Measurements from ENCODE around the gene NFASC. TPM values are rescaled to one million over a fixed set of nuclear protein-coding genes. Genes with fewer than 3 reads are reported as not detected.

NFASC gene
- total and polyA plus RNA-seq, 7 donors: 0.46 to 105 (median 17.6) TPM

GRCh38 chr1:205026181-205026580 lies 155.5 kb downstream of the NFASC start:
- no peak overlapping the region for H3K27ac ChIP-seq
- H3K4me1 ChIP-seq: no peaks in the 10 kb centered on the region
- no peaks in the 10 kb centered on the region for H3K27me3 ChIP-seq
- H3K36me3 ChIP-seq: no peaks in the 10 kb centered on the region
- H3K9me3 ChIP-seq: no peaks in the 10 kb centered on the region
- WGBS, 2 donors: 77 to 87% methylated on average over 6 of the region's 6 CpGs
- intact Hi-C loops (cut with DNase I): no loop called here
- DNase-seq: no peak
- TF ChIP-seq EP300 (IDR thresholded peaks at IDR 0.05) (no peak), CTCF (IDR thresholded peaks at IDR 0.05) (no peak), POLR2AphosphoS5 (IDR thresholded peaks at IDR 0.05) (no peak), POLR2A (IDR thresholded peaks at IDR 0.05) (no peak)
- no peak overlapping the region for H3K4me3 ChIP-seq

GRCh38 chr1:205028390-205028789 lies 157.7 kb downstream of the NFASC start:
- TF ChIP-seq POLR2AphosphoS5 (IDR thresholded peaks at IDR 0.05) (no peak), EP300 (IDR thresholded peaks at IDR 0.05) (no peak), POLR2A (IDR thresholded peaks at IDR 0.05) (no peak), CTCF (IDR thresholded peaks at IDR 0.05) (no peak)
- intact Hi-C loops (cut with DNase I): no loop called here
- no peaks in the 10 kb centered on the region for H3K4me1 ChIP-seq
- no peak overlapping the region for H3K4me3 ChIP-seq
- H3K27me3 ChIP-seq: peaks cover 0 to 11% (median 0%) of the 10 kb centered on the region in 3 donors
- H3K27ac ChIP-seq: no peak overlapping the region
- no peak for DNase-seq
- no peaks in the 10 kb centered on the region for H3K36me3 ChIP-seq
- H3K9me3 ChIP-seq: no peaks in the 10 kb centered on the region
- 74 to 77% methylated on average over 7 of the region's 7 CpGs for WGBS, 2 donors

- intact Hi-C loops (cut with DNase I): no loop called here
- 59 to 71% methylated on average over 4 of the region's 4 CpGs for WGBS, 2 donors
These were observed 158.3 kb downstream of the NFASC start for GRCh38 chr1:205028924-205029323.

GRCh38 chr1:205030241-205030640 lies 159.6 kb downstream of the NFASC start:
- TF ChIP-seq POLR2AphosphoS5 (IDR thresholded peaks at IDR 0.05) (no peak), POLR2A (IDR thresholded peaks at IDR 0.05) (no peak), CTCF (IDR thresholded peaks at IDR 0.05) (no peak)
- no peak overlapping the region for H3K27ac ChIP-seq
- no peak for DNase-seq
- H3K9me3 ChIP-seq: no peaks in the 10 kb centered on the region
- 71 to 73% methylated on average over 6 of the region's 6 CpGs for WGBS, 2 donors
- peaks cover 0 to 11% (median 0%) of the 10 kb centered on the region in 3 donors for H3K27me3 ChIP-seq
- no peaks in the 10 kb centered on the region for H3K4me1 ChIP-seq
- intact Hi-C loops (cut with DNase I): no loop called here
- H3K36me3 ChIP-seq: no peaks in the 10 kb centered on the region
- no peak overlapping the region for H3K4me3 ChIP-seq

More at GRCh38 chr1:205028924-205029323, 158.3 kb downstream of the NFASC start:
- H3K9me3 ChIP-seq: no peaks in the 10 kb centered on the region
- no peak for DNase-seq
- H3K27me3 ChIP-seq: peaks cover 0 to 11% (median 0%) of the 10 kb centered on the region in 3 donors
- no peaks in the 10 kb centered on the region for H3K36me3 ChIP-seq
- TF ChIP-seq CTCF (IDR thresholded peaks at IDR 0.05) (no peak), EP300 (IDR thresholded peaks at IDR 0.05) (no peak), POLR2AphosphoS5 (IDR thresholded peaks at IDR 0.05) (no peak), POLR2A (IDR thresholded peaks at IDR 0.05) (no peak)
- no peak overlapping the region for H3K4me3 ChIP-seq
- no peaks in the 10 kb centered on the region for H3K4me1 ChIP-seq
- H3K27ac ChIP-seq: no peak overlapping the region

- WGBS, 2 donors: 65 to 71% methylated on average over 11 of the region's 11 CpGs
- DNase-seq: no peak
- Histone ChIP-seq H3K27me3 (peaks cover 0 to 11% (median 0%) of the 10 kb centered on the region in 3 donors), H3K4me3 (no peak overlapping the region), H3K9me3 (no peaks in the 10 kb centered on the region), H3K4me1 (no peaks in the 10 kb centered on the region), H3K36me3 (no peaks in the 10 kb centered on the region), H3K27ac (no peak overlapping the region)
- TF ChIP-seq POLR2A (IDR thresholded peaks at IDR 0.05): no peak
- TF ChIP-seq CTCF (IDR thresholded peaks at IDR 0.05): no peak
- TF ChIP-seq POLR2AphosphoS5 (IDR thresholded peaks at IDR 0.05): no peak
- no peak for TF ChIP-seq EP300 (IDR thresholded peaks at IDR 0.05)
- intact Hi-C loops (cut with DNase I): no loop called here
These were observed 160.2 kb downstream of the NFASC start for GRCh38 chr1:205030896-205031295.

Measured in sigmoid colon (tissue), 7 donors.